ENCODE measurements around the gene RBM14. TPM values are rescaled to one million over a fixed set of nuclear protein-coding genes. Genes with fewer than 3 reads are reported as not detected.

RBM14 gene
- total and polyA plus RNA-seq, 2 experiments from 2014 or later: 28.4 to 40.6 TPM

- Histone ChIP-seq H3K79me2 (ENCODE audit: insufficient read depth) (peaks cover 100% of the 10 kb centered on the region), H3F3A (ENCODE audit: insufficient read depth) (no peaks in the 10 kb centered on the region), H3K36me3 (ENCODE audit: low read depth) (peaks cover 66% of the 10 kb centered on the region), H2AFZ (no peak overlapping the region), H3K27me3 (replicated peaks; ENCODE audit: insufficient read depth) (no peaks in the 10 kb centered on the region), H4K20me1 (ENCODE audit: insufficient read depth) (peaks cover 39% of the 10 kb centered on the region), H3K27ac (no peak overlapping the region), H3K4me2 (ENCODE audit: unreplicated experiment) (no peak overlapping the region), H3K4me3 (no peak overlapping the region), H3K4me1 (ENCODE audit: insufficient read depth) (peaks cover 6% of the 10 kb centered on the region; the same call in 1 of the 2 replicates), H3K9me2 (ENCODE audit: insufficient read depth) (no peaks in the 10 kb centered on the region), H3K9me3 (ENCODE audit: low read depth) (no peaks in the 10 kb centered on the region), H3K9ac (no peak overlapping the region)
- TF ChIP-seq EZH2 (IDR thresholded peaks at IDR 0.05; ENCODE audit: insufficient read depth, poor library complexity, severe bottlenecking) (no peak), EZH2phosphoT487 (IDR thresholded peaks at IDR 0.05; ENCODE audit: insufficient read depth, low read depth) (no peak)
- WGBS, 2 experiments (ENCODE audit: low coverage in 1 of 2, low lambda C conversion rate in 2 of 2, missing lambda C conversion rate in 2 of 2): 94 to 96% methylated on average over 8 to 9 of the region's 9 CpGs
- no peak for DNase-seq
- in situ Hi-C loops (cut with MboI): no loop called here
Measured at GRCh38 chr11:66625752-66626149, 9.3 kb downstream of the RBM14 start.

GRCh38 chr11:66626382-66626781, 10.0 kb downstream of the RBM14 start:
- Histone ChIP-seq H3K36me3 (ENCODE audit: low read depth) (peaks cover 66% of the 10 kb centered on the region), H3K27ac (no peak overlapping the region), H3K4me3 (no peak overlapping the region), H3K9me2 (ENCODE audit: insufficient read depth) (no peaks in the 10 kb centered on the region), H3K4me2 (ENCODE audit: unreplicated experiment) (no peak overlapping the region), H3K9ac (no peak overlapping the region), H3K9me3 (ENCODE audit: low read depth) (no peaks in the 10 kb centered on the region), H3F3A (ENCODE audit: insufficient read depth) (no peaks in the 10 kb centered on the region), H3K4me1 (ENCODE audit: insufficient read depth) (no peaks in the 10 kb centered on the region), H2AFZ (no peak overlapping the region), H3K27me3 (replicated peaks; ENCODE audit: insufficient read depth) (no peaks in the 10 kb centered on the region), H4K20me1 (ENCODE audit: insufficient read depth) (peaks cover 39% of the 10 kb centered on the region), H3K79me2 (ENCODE audit: insufficient read depth) (peaks cover 100% of the 10 kb centered on the region)
- in situ Hi-C loops (cut with MboI): no loop called here
- 95 to 97% methylated on average over 20 to 25 of the region's 25 CpGs for WGBS, 2 experiments (ENCODE audit: low coverage in 1 of 2, low lambda C conversion rate in 2 of 2, missing lambda C conversion rate in 2 of 2)
- no peak for DNase-seq
- TF ChIP-seq EZH2phosphoT487 (IDR thresholded peaks at IDR 0.05; ENCODE audit: insufficient read depth, low read depth): no peak
- TF ChIP-seq EZH2 (IDR thresholded peaks at IDR 0.05; ENCODE audit: insufficient read depth, poor library complexity, severe bottlenecking): no peak

GRCh38 chr11:66626926-66627325, 10.5 kb downstream of the RBM14 start:
- no peak overlapping the region for H3K27ac ChIP-seq
- no peaks in the 10 kb centered on the region for H3K27me3 ChIP-seq (replicated peaks; ENCODE audit: insufficient read depth)
- H3K36me3 ChIP-seq (ENCODE audit: low read depth): peaks cover 64% of the 10 kb centered on the region

GRCh38 chr11:66628061-66628603, 11.7 kb downstream of the RBM14 start:
- Histone ChIP-seq H3K79me2 (ENCODE audit: insufficient read depth) (peaks cover 100% of the 10 kb centered on the region), H3K9ac (no peak overlapping the region), H3K9me3 (ENCODE audit: low read depth) (no peaks in the 10 kb centered on the region), H3K4me1 (ENCODE audit: insufficient read depth) (no peaks in the 10 kb centered on the region), H2AFZ (no peak overlapping the region), H4K20me1 (ENCODE audit: insufficient read depth) (peaks cover 30% of the 10 kb centered on the region), H3K9me2 (ENCODE audit: insufficient read depth) (no peaks in the 10 kb centered on the region), H3K36me3 (ENCODE audit: low read depth) (peaks cover 58% of the 10 kb centered on the region), H3F3A (ENCODE audit: insufficient read depth) (peaks cover 5% of the 10 kb centered on the region; the same call in 1 of the 2 replicates), H3K4me2 (ENCODE audit: unreplicated experiment) (no peak overlapping the region), H3K27me3 (replicated peaks; ENCODE audit: insufficient read depth) (no peaks in the 10 kb centered on the region), H3K27ac (no peak overlapping the region), H3K4me3 (no peak overlapping the region)
- 97 to 99% methylated on average over 7 of the region's 7 CpGs for WGBS, 2 experiments (ENCODE audit: low coverage in 1 of 2, low lambda C conversion rate in 2 of 2, missing lambda C conversion rate in 2 of 2)
- DNase-seq: no peak
- in situ Hi-C loops (cut with MboI): no loop called here
- TF ChIP-seq EZH2phosphoT487 (IDR thresholded peaks at IDR 0.05; ENCODE audit: insufficient read depth, low read depth) (no peak), EZH2 (IDR thresholded peaks at IDR 0.05; ENCODE audit: insufficient read depth, poor library complexity, severe bottlenecking) (no peak)

More at GRCh38 chr11:66626926-66627325, 10.5 kb downstream of the RBM14 start:
- H3K4me1 ChIP-seq (ENCODE audit: insufficient read depth): no peaks in the 10 kb centered on the region
- no peaks in the 10 kb centered on the region for H3K9me3 ChIP-seq (ENCODE audit: low read depth)
- no peak overlapping the region for H3K4me3 ChIP-seq
- H3K9ac ChIP-seq: no peak overlapping the region
- H4K20me1 ChIP-seq (ENCODE audit: insufficient read depth): peaks cover 37% of the 10 kb centered on the region
- H3K79me2 ChIP-seq (ENCODE audit: insufficient read depth): peaks cover 100% of the 10 kb centered on the region
- TF ChIP-seq EZH2 (IDR thresholded peaks at IDR 0.05; ENCODE audit: insufficient read depth, poor library complexity, severe bottlenecking) (no peak), EZH2phosphoT487 (IDR thresholded peaks at IDR 0.05; ENCODE audit: insufficient read depth, low read depth) (no peak)
- no peaks in the 10 kb centered on the region for H3K9me2 ChIP-seq (ENCODE audit: insufficient read depth)
- H2AFZ ChIP-seq: no peak overlapping the region
- WGBS, 2 experiments (ENCODE audit: low coverage in 1 of 2, low lambda C conversion rate in 2 of 2, missing lambda C conversion rate in 2 of 2): 93 to 94% methylated on average over 7 of the region's 7 CpGs
- H3K4me2 ChIP-seq (ENCODE audit: unreplicated experiment): no peak overlapping the region
- DNase-seq: no peak
- in situ Hi-C loops (cut with MboI): no loop called here
- peaks cover 2% of the 10 kb centered on the region; the same call in 1 of the 2 replicates for H3F3A ChIP-seq (ENCODE audit: insufficient read depth)
